HCT116 (cell line): ENCODE results near the gene MROH7.

Experiments
- ZFX ChIP-seq: fragments of 450-650 bp; IDR thresholded peaks from 2 replicates; pipeline ENCODE4 v1.6.1; 2017
- ZNF274 ChIP-seq: fragments of 200-500 bp; sonication (Bioruptor generic); IDR thresholded peaks from 2 replicates; pipeline ENCODE4 v1.6.1; 2014; ENCODE audit warnings: mild to moderate bottlenecking, low read depth, low read length, inconsistent platforms

- TF ChIP-seq ZNF274: no peak
- no peak for TF ChIP-seq ZFX
Measured at GRCh38 chr1:54708385-54708784, 66.8 kb downstream of the MROH7 start.
